Measurements from ENCODE around the gene ETDC.

DNA sequence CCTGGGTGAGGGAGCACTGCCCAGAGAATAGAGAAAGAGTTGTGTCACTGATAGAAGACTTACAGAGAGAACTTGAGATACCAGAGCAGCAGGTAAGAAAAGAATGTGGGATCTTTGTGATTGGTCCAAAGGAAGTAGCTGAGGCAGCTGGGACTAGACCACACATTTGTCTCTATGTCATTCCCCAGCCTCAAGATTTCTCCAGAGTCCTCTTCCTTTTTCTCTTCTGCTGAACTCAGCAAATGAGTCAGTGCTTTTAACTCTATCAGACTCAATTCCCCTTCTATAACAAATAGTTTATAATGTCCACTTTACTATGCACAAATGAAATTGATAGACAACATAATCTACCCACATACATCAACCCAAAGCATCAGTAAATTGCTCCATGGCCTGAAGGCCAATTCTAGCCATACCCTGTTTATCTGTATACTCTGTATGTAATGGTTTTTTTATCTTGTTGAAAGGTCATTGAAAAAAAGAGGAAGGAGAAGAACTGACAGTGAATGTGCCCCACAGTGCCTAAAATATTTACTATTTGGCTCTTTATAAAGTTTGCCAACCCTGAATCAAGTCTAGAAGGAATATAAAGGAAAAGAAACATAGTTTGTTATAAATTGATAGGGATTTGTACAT lies 38.2 kb downstream of the ETDC start:
- TF ChIP-seq, protein P1, sequence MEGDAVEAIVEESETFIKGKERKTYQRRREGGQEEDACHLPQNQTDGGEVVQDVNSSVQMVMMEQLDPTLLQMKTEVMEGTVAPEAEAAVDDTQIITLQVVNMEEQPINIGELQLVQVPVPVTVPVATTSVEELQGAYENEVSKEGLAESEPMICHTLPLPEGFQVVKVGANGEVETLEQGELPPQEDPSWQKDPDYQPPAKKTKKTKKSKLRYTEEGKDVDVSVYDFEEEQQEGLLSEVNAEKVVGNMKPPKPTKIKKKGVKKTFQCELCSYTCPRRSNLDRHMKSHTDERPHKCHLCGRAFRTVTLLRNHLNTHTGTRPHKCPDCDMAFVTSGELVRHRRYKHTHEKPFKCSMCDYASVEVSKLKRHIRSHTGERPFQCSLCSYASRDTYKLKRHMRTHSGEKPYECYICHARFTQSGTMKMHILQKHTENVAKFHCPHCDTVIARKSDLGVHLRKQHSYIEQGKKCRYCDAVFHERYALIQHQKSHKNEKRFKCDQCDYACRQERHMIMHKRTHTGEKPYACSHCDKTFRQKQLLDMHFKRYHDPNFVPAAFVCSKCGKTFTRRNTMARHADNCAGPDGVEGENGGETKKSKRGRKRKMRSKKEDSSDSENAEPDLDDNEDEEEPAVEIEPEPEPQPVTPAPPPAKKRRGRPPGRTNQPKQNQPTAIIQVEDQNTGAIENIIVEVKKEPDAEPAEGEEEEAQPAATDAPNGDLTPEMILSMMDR (IDR thresholded peaks at IDR 0.05) = no peak
- TF ChIP-seq POLR2A (IDR thresholded peaks at IDR 0.05) = no peak

All from right lobe of liver (tissue), 4 donors.